ENCODE data around the gene AUTS2. TPM values are rescaled to one million over a fixed set of nuclear protein-coding genes. Genes with fewer than 3 reads are reported as not detected.

The AUTS2 gene
- polyA plus RNA-seq, 4 donors, result 69.8 to 109 (median 76.8) TPM

GRCh38 chr7:69710768-69711438 is 112.6 kb downstream of the AUTS2 start:
- DNase-seq (ENCODE audit: low read depth in 4 of 4, low spot score in 3 of 4), result no peak

GRCh38 chr7:69714886-69715576 is 116.8 kb downstream of the AUTS2 start:
- DNase-seq (ENCODE audit: low read depth in 4 of 4, low spot score in 3 of 4), result no peak

GRCh38 chr7:69717221-69717620 is 118.9 kb downstream of the AUTS2 start:
- no peak for DNase-seq (ENCODE audit: low read depth in 4 of 4, low spot score in 3 of 4)

GRCh38 chr7:69719717-69720116 is 121.4 kb downstream of the AUTS2 start:
- no peak for DNase-seq (ENCODE audit: low read depth in 4 of 4, low spot score in 3 of 4)

GRCh38 chr7:69722843-69723242 is 124.6 kb downstream of the AUTS2 start:
- DNase-seq (ENCODE audit: low read depth in 4 of 4, low spot score in 3 of 4), result peak in 1 of 4 donors; percentile 27

- DNase-seq (ENCODE audit: low read depth in 4 of 4, low spot score in 3 of 4), result no peak
Observed at GRCh38 chr7:69723663-69724062, 125.4 kb downstream of the AUTS2 start.

- DNase-seq (ENCODE audit: low read depth in 4 of 4, low spot score in 3 of 4), result no peak
Observed at GRCh38 chr7:69728304-69728703, 130.0 kb downstream of the AUTS2 start.

- DNase-seq (ENCODE audit: low read depth in 4 of 4, low spot score in 3 of 4), result no peak
Observed at GRCh38 chr7:69732203-69732602, 133.9 kb downstream of the AUTS2 start.

GRCh38 chr7:69735582-69735981 is 137.3 kb downstream of the AUTS2 start:
- no peak for DNase-seq (ENCODE audit: low read depth in 4 of 4, low spot score in 3 of 4)

- DNase-seq (ENCODE audit: low read depth in 4 of 4, low spot score in 3 of 4), result no peak
Observed at GRCh38 chr7:69736126-69736810, 138.0 kb downstream of the AUTS2 start.

GRCh38 chr7:69738396-69738951 is 140.2 kb downstream of the AUTS2 start:
- DNase-seq (ENCODE audit: low read depth in 4 of 4, low spot score in 3 of 4), result peak in 1 of 4 donors; percentile 19

- DNase-seq (ENCODE audit: low read depth in 4 of 4, low spot score in 3 of 4), result no peak
Observed at GRCh38 chr7:69739190-69739589, 140.9 kb downstream of the AUTS2 start.

GRCh38 chr7:69739931-69740431 is 141.7 kb downstream of the AUTS2 start:
- no peak for DNase-seq (ENCODE audit: low read depth in 4 of 4, low spot score in 3 of 4)

- no peak for DNase-seq (ENCODE audit: low read depth in 4 of 4, low spot score in 3 of 4)
Observed at GRCh38 chr7:69742237-69742636, 144.0 kb downstream of the AUTS2 start.

- DNase-seq (ENCODE audit: low read depth in 4 of 4, low spot score in 3 of 4), result no peak
Observed at GRCh38 chr7:69743436-69743835, 145.2 kb downstream of the AUTS2 start.

- DNase-seq (ENCODE audit: low read depth in 4 of 4, low spot score in 3 of 4), result no peak
Observed at GRCh38 chr7:69744026-69744425, 145.8 kb downstream of the AUTS2 start.

GRCh38 chr7:69746383-69746782 is 148.1 kb downstream of the AUTS2 start:
- DNase-seq (ENCODE audit: low read depth in 4 of 4, low spot score in 3 of 4), result no peak

GRCh38 chr7:69747144-69747543 is 148.9 kb downstream of the AUTS2 start:
- DNase-seq (ENCODE audit: low read depth in 4 of 4, low spot score in 3 of 4), result no peak

GRCh38 chr7:69748530-69748929 is 150.3 kb downstream of the AUTS2 start:
- no peak for DNase-seq (ENCODE audit: low read depth in 4 of 4, low spot score in 3 of 4)

GRCh38 chr7:69749372-69749979 is 151.2 kb downstream of the AUTS2 start:
- no peak for DNase-seq (ENCODE audit: low read depth in 4 of 4, low spot score in 3 of 4)

- no peak for DNase-seq (ENCODE audit: low read depth in 4 of 4, low spot score in 3 of 4)
Observed at GRCh38 chr7:69749994-69750393, 151.7 kb downstream of the AUTS2 start.

All from left renal pelvis (tissue), 4 donors.